HepG2 (cell line): ENCODE measurements around the gene DPP3. TPM values are rescaled to one million over a fixed set of nuclear protein-coding genes. Genes with fewer than 3 reads are reported as not detected.

Experiments
- ATAC-seq: fragments of 200-7000 bp; cut with Tn5 transposase; 3 replicates; pipeline ENCODE4 v1.9.1; 2020; ENCODE audit warnings: mild to moderate bottlenecking, moderate library complexity
- BruUV-seq: library from RNA; stranded (reverse); fragments of 400-500 nt; replicated peaks from 2 replicates; lab custom pipeline; 2021; lab: Mats Ljungman, UMichigan
- CTCF ChIA-PET: fragments of 300-600 bp; formaldehyde crosslinking; extraction: SDS; loops from one replicate; lab custom pipeline; 2021; ENCODE audit warnings: low total read pairs, inconsistent platforms, low intra/inter-chr PET ratio; lab: Yijun Ruan, JAX
- POLR2A ChIA-PET: fragments of 350-600 bp; sonication (Branson Sonifier 250); formaldehyde crosslinking; loops from one replicate; lab custom pipeline; 2020; ENCODE audit warnings: antibody characterized with exemption, inconsistent platforms; lab: Yijun Ruan, JAX
- DNase-seq: peaks from one replicate; pipeline ENCODE4 v3.0.0-alpha.2; 2015; ENCODE audit warnings: low spot score
- FAIRE-seq: peaks from 3 replicates; lab custom pipeline; 2011; peaks lifted over from hg19 to GRCh38; lab: Jason Lieb, UNC
- H2AFZ ChIP-seq: one replicate; pipeline ENCODE4 v1.6.1; 2011; ENCODE audit warnings: low read length, inconsistent platforms
- H3K27ac ChIP-seq: fragments of 300-600 bp; 3 replicates; pipeline ENCODE4 v1.8.0; 2011; ENCODE audit warnings: mixed run types, mild to moderate bottlenecking, mixed read lengths, low read length, inconsistent platforms; ENCODE audit not compliant: insufficient read depth; ENCODE audit errors: extremely low read length
- H3K27me3 ChIP-seq, 2 experiments: fragments of 200-600 bp in 1 of 2; 2 replicates in 1 of 2; 3 replicates in 1 of 2; pipeline versions ENCODE4 v1.6.0 to v1.8.0; 2011; ENCODE audit warnings: low read length in 2 of 2, mild to moderate bottlenecking in 2 of 2, moderate library complexity in 2 of 2, inconsistent platforms in 1 of 2; ENCODE audit not compliant: insufficient read depth in 2 of 2, control insufficient read depth in 1 of 2
- H3K36me3 ChIP-seq, 2 experiments: fragments of 200-600 bp in 1 of 2; replicated peaks in 1 of 2; 2 replicates in 1 of 2; 3 replicates in 1 of 2; pipeline versions ENCODE4 v1.5.1 to v1.8.0; 2011; ENCODE audit warnings: low read length in 2 of 2, inconsistent platforms in 1 of 2; ENCODE audit not compliant: insufficient read depth in 2 of 2, control insufficient read depth in 1 of 2
- H3K4me1 ChIP-seq: 2 replicates; pipeline ENCODE4 v1.5.1; 2012; ENCODE audit warnings: low read length, inconsistent platforms; ENCODE audit not compliant: insufficient read depth
- H3K4me2 ChIP-seq: 2 replicates; pipeline ENCODE4 v1.6.0; 2011; ENCODE audit warnings: low read depth, low read length, inconsistent platforms
- H3K4me3 ChIP-seq, 3 experiments: fragments of 200-600 bp in 1 of 3; sonication (generic), shearing (Covaris generic) in 1 of 3; replicated peaks in 1 of 3; 2 replicates each; pipeline ENCODE4 v1.5.1; 2011 to 2016; ENCODE audit warnings: low read length in 3 of 3, inconsistent platforms in 2 of 3, low read depth in 2 of 3, mild to moderate bottlenecking in 2 of 3, control low read depth in 1 of 3, mixed read lengths in 1 of 3; ENCODE audit not compliant: insufficient read depth in 1 of 3
- H3K79me2 ChIP-seq: one replicate; pipeline ENCODE4 v1.6.1; 2011; ENCODE audit warnings: low read length, inconsistent platforms; ENCODE audit not compliant: insufficient read depth
- H3K9ac ChIP-seq: 2 replicates; pipeline ENCODE4 v1.6.0; 2011; ENCODE audit warnings: mild to moderate bottlenecking, low read depth, low read length, inconsistent platforms; ENCODE audit not compliant: insufficient read depth
- H3K9me3 ChIP-seq: 2 replicates; pipeline ENCODE4 v1.5.1; 2012; ENCODE audit warnings: mild to moderate bottlenecking, low read length
- H4K20me1 ChIP-seq: 2 replicates; pipeline ENCODE4 v1.6.0; 2011; ENCODE audit warnings: inconsistent platforms, mild to moderate bottlenecking, low read length, moderate library complexity; ENCODE audit not compliant: insufficient read depth
- FIP1L1 ChIP-seq: fragments of 200-400 bp; formaldehyde crosslinking; IDR thresholded peaks from 2 replicates; pipeline ENCODE4 v1.6.1; 2018; ENCODE audit warnings: low read depth, mild to moderate bottlenecking, low read length, moderate library complexity, borderline replicate concordance; ENCODE audit not compliant: insufficient read depth
- HIC2 ChIP-seq: sonication (generic); formaldehyde crosslinking; IDR thresholded peaks from 2 replicates; pipeline ENCODE4 v1.9.0; 2022; ENCODE audit warnings: low read depth, missing genetic modification reagents
- MTA3 ChIP-seq: sonication (generic); formaldehyde crosslinking; IDR thresholded peaks from 2 replicates; pipeline ENCODE4 v1.4.0; 2020; ENCODE audit warnings: missing genetic modification reagents
- MYNN ChIP-seq: sonication (generic); formaldehyde crosslinking; IDR thresholded peaks from 2 replicates; pipeline ENCODE4 v1.4.0; 2020; ENCODE audit warnings: mild to moderate bottlenecking, low read depth, missing genetic modification reagents
- NFKB2 ChIP-seq: sonication (generic); formaldehyde crosslinking; IDR thresholded peaks from 2 replicates; pipeline ENCODE4 v1.4.0; 2020; ENCODE audit warnings: missing genetic modification reagents, borderline replicate concordance
- NR2F1 ChIP-seq, 2 experiments: fragments of 450-650 bp in 1 of 2; formaldehyde crosslinking in 1 of 2; IDR thresholded peaks; 2 replicates each; pipeline versions ENCODE4 v1.5.0 to v1.6.1; 2016 to 2020; ENCODE audit warnings: mild to moderate bottlenecking in 1 of 2, missing compliant biosample characterization in 1 of 2, missing genetic modification reagents in 1 of 2, moderate library complexity in 1 of 2
- SNAI1 ChIP-seq: sonication (generic); formaldehyde crosslinking; IDR thresholded peaks from 2 replicates; pipeline ENCODE4 v1.5.0; 2020; ENCODE audit warnings: mild to moderate bottlenecking, missing genetic modification reagents, borderline replicate concordance
- ZBTB25 ChIP-seq: IDR thresholded peaks from 2 replicates; pipeline ENCODE4 v1.6.1; 2018; ENCODE audit warnings: missing genetic modification reagents
- ZBTB44 ChIP-seq: sonication (generic); formaldehyde crosslinking; IDR thresholded peaks from 2 replicates; pipeline ENCODE4 v1.4.0; 2020; ENCODE audit warnings: missing genetic modification reagents
- ZNF367 ChIP-seq: sonication (generic); formaldehyde crosslinking; IDR thresholded peaks from 2 replicates; pipeline ENCODE4 v1.4.0; 2020; ENCODE audit warnings: missing genetic modification reagents, borderline replicate concordance
- WGBS: methylation state at CpG from one replicate; pipeline ENCODE4 v1.1.6; 2017; ENCODE audit warnings: low lambda C conversion rate; 5-methylcytosine and 5-hydroxymethylcytosine counted together
- in situ Hi-C: cut with HindIII; loops from 2 replicates; pipeline ENCODE4 v1.10.0; 2017; ENCODE audit warnings: low pct_unique_long_range_greater_than_20kb; ENCODE audit not compliant: extremely low pct_ligation_motif_present
- intact Hi-C: fragments of 100-400 bp; cut with micrococcal nuclease; formaldehyde crosslinking; loops from one replicate; pipeline ENCODE4 v1.10.0; 2022; ENCODE audit not compliant: unreplicated experiment
- polyA plus RNA-seq, 8 experiments: library from polyadenylated mRNA; depleted of rRNA in 3 of 8; stranded (reverse) in 7 of 8; unstranded in 1 of 8; fragments of >200 nt; fragmentation: Illumina TruSeq in 4 of 8; extraction: Trizol in 4 of 8; gene quantifications; 2 replicates each; pipeline versions ENCODE4 v1.2.1 to v1.2.3, GENCODE V29; 2011 to 2016; ENCODE audit warnings: low read depth in 4 of 8, missing spikeins in 1 of 8, mixed read lengths in 1 of 8; ENCODE audit not compliant: insufficient read depth in 1 of 8
- total RNA-seq, 5 experiments: library from RNA; depleted of rRNA; stranded (reverse); fragments of >200 nt; fragmentation: Illumina TruSeq; extraction: Trizol; gene quantifications; 2 replicates each; pipeline ENCODE4 v1.2.3, GENCODE V29; 2016; ENCODE audit warnings: low read depth in 1 of 5
- TF ChIP-seq, protein P1 (sequence below): sonication (generic); formaldehyde crosslinking; IDR thresholded peaks from 2 replicates; pipeline ENCODE4 v1.8.0; 2022; ENCODE audit warnings: mild to moderate bottlenecking, missing genetic modification reagents; ENCODE audit not compliant: insufficient replicate concordance

DPP3 gene
- total and polyA plus RNA-seq, 2 of the 13 experiments (the other 11 are each of a cell fraction or from before 2014, with no cell fraction given) = 38.4 to 59.8 TPM

GRCh38 chr11:66530927-66531709, 50.9 kb downstream of the DPP3 start:
- Histone ChIP-seq H3K27me3 (no peaks in the 10 kb centered on the region), H3K27ac (no peak overlapping the region), H4K20me1 (no peaks in the 10 kb centered on the region), H3K79me2 (no peaks in the 10 kb centered on the region), H3K4me1 (0 out of 2 replicates have a peak, but pooled peaks cover 7% of the 10 kb centered on the region), H3K9ac (no peak overlapping the region), H2AFZ (no peak overlapping the region), H3K4me3 (no peak overlapping the region), H3K9me3 (no peaks in the 10 kb centered on the region), H3K36me3 (peaks cover 1 to 3% of the 10 kb centered on the region in 2 experiments; a peak in 2 of 5 replicates), H3K4me2 (no peak overlapping the region)
- CTCF ChIA-PET = no interaction called here
- FAIRE-seq (no peak), ATAC-seq (peak; percentile 48), DNase-seq (no peak)
- POLR2A ChIA-PET = no interaction called here
- BruUV-seq = no TSS peak
- intact Hi-C loops = no loop called here
- TF ChIP-seq MTA3 (CRISPR knock-in tag) (no peak), ZNF367 (no peak), MYNN (CRISPR knock-in tag) (no peak), HIC2 (CRISPR knock-in tag) (no peak), ZBTB44 (CRISPR knock-in tag) (no peak), NFKB2 (CRISPR knock-in tag) (no peak), NR2F1 (CRISPR knock-in tag; IDR thresholded peaks at IDR 0.05) (no peak), ZBTB25 (no peak), FIP1L1 (no peak), SNAI1 (CRISPR knock-in tag) (no peak)
- TF ChIP-seq, protein P1, sequence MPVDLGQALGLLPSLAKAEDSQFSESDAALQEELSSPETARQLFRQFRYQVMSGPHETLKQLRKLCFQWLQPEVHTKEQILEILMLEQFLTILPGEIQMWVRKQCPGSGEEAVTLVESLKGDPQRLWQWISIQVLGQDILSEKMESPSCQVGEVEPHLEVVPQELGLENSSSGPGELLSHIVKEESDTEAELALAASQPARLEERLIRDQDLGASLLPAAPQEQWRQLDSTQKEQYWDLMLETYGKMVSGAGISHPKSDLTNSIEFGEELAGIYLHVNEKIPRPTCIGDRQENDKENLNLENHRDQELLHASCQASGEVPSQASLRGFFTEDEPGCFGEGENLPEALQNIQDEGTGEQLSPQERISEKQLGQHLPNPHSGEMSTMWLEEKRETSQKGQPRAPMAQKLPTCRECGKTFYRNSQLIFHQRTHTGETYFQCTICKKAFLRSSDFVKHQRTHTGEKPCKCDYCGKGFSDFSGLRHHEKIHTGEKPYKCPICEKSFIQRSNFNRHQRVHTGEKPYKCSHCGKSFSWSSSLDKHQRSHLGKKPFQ (CRISPR knock-in tag) = no peak
- 90% methylated on average over 9 of the region's 10 CpGs for WGBS
- in situ Hi-C loops = no loop called here
